GM10248 (cell line): Measurements from ENCODE around the gene UPB1.

Source experiments
- CTCF ChIA-PET: fragments of 300-600 bp; sonication (Branson Sonifier 250); formaldehyde crosslinking; extraction: SDS; loops from one replicate; lab custom pipeline; 2021; ENCODE audit warnings: antibody characterized with exemption; lab: Yijun Ruan, JAX
- POLR2A ChIA-PET: fragments of 350-650 bp; sonication (Branson Sonifier 250); formaldehyde crosslinking; extraction: SDS; loops from one replicate; lab custom pipeline; 2020; ENCODE audit warnings: antibody characterized with exemption; lab: Yijun Ruan, JAX
- DNase-seq: peaks from one replicate; pipeline ENCODE4 v3.0.0; 2012; ENCODE audit errors: extremely low spot score
- TF ChIP-seq, protein P1 (sequence below): IDR thresholded peaks from 2 replicates; pipeline ENCODE4 v1.5.1; 2012; ENCODE audit warnings: mild to moderate bottlenecking, low read depth; ENCODE audit errors: extremely low read depth, missing control alignments, control extremely low read depth

UPB1 gene

GRCh38 chr22:24566899-24567511 lies 71.9 kb downstream of the UPB1 start:
- no peak for DNase-seq
- ChIA-PET POLR2A (interaction anchor here (1.7 kb wide), 1 partner anchor 10 kb away, joined by 4 read pairs; no protein-coding TSS in a partner anchor), CTCF (interaction anchor here (1.7 kb wide), 1 partner anchor 13 kb away, joined by 4 read pairs; no protein-coding TSS in a partner anchor)

DNA sequence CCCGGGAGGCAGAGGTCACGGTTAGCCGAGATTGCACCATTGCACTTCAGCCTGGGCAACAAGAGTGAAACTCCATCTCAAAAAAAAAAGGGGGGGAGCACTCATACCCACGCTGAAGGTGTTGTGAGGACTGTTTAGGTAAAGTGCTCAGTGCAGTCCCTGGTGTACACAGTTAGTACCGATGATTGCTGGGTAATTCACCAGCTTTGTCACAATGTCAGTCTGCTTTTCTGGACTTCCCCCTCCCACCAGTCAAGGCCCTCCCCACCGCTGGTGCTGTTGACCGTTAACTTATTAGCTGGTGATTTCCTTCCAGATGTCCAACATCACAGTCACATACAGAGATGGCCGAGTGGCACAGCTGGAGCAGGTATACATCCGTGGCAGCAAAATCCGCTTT lies 72.5 kb downstream of the UPB1 start:
- TF ChIP-seq, protein P1, sequence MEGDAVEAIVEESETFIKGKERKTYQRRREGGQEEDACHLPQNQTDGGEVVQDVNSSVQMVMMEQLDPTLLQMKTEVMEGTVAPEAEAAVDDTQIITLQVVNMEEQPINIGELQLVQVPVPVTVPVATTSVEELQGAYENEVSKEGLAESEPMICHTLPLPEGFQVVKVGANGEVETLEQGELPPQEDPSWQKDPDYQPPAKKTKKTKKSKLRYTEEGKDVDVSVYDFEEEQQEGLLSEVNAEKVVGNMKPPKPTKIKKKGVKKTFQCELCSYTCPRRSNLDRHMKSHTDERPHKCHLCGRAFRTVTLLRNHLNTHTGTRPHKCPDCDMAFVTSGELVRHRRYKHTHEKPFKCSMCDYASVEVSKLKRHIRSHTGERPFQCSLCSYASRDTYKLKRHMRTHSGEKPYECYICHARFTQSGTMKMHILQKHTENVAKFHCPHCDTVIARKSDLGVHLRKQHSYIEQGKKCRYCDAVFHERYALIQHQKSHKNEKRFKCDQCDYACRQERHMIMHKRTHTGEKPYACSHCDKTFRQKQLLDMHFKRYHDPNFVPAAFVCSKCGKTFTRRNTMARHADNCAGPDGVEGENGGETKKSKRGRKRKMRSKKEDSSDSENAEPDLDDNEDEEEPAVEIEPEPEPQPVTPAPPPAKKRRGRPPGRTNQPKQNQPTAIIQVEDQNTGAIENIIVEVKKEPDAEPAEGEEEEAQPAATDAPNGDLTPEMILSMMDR, result no peak
- ChIA-PET POLR2A (interaction anchor here (1.7 kb wide), 1 partner anchor 10 kb away, joined by 4 read pairs; no protein-coding TSS in a partner anchor), CTCF (interaction anchor here (1.7 kb wide), 1 partner anchor 12 kb away, joined by 4 read pairs; no protein-coding TSS in a partner anchor)
- DNase-seq, result peak; percentile 60

More at GRCh38 chr22:24566899-24567511, 71.9 kb downstream of the UPB1 start:
- TF ChIP-seq, protein P1, result no peak

DNA sequence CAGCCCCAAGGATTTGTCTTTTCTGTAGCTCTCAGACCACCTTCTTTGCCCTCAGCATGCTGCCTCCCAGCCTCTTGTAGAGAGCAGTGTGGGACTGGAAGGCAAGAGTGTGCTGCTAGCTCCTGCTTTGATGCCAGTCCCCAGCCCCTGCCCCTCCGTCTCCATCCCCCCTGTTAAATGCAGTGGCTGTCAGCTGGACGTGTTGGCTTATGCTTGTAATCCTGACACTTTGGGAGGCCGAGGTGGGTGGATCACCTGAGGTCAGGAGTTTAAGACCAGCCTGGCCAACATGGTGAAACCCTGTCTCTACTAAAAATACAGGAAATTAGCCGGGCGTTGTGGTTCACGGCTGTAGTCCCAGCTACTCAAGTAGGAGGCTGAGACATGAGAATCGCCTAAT lies 76.1 kb downstream of the UPB1 start:
- ChIA-PET POLR2A (no interaction called here), CTCF (interaction anchor here (1.2 kb wide), 1 partner anchor 11 kb away, joined by 3 read pairs; no protein-coding TSS in a partner anchor)
- TF ChIP-seq, protein P1, result no peak
- DNase-seq, result no peak

GRCh38 chr22:24576778-24577177 lies 81.6 kb downstream of the UPB1 start:
- TF ChIP-seq, protein P1, result no peak
- DNase-seq, result no peak
- POLR2A ChIA-PET, result no interaction called here
- CTCF ChIA-PET, result interaction anchor here (1.1 kb wide), 1 partner anchor 11 kb away, joined by 3 read pairs; no protein-coding TSS in a partner anchor
